Liver (tissue), 9 donors: ENCODE results near the gene SAMD14. TPM values are rescaled to one million over a fixed set of nuclear protein-coding genes. Genes with fewer than 3 reads are reported as not detected.

Experiments used
- DNase-seq: peaks from one replicate; pipeline ENCODE4 v3.0.0-alpha.2; 2017; ENCODE audit warnings: low spot score
- H3K27ac ChIP-seq, 2 donors: one replicate each; pipeline ENCODE4 v1.7.0; 2013; ENCODE audit warnings: inconsistent platforms in 2 of 2, low read length in 2 of 2, control low read depth in 1 of 2, low read depth in 1 of 2, mild to moderate bottlenecking in 1 of 2
- H3K27me3 ChIP-seq, 4 donors: one replicate each; pipeline versions ENCODE4 v1.6.1 to v1.7.0; 2013; ENCODE audit warnings: low read length in 3 of 4, inconsistent platforms in 1 of 4, mild to moderate bottlenecking in 1 of 4, moderate library complexity in 1 of 4; ENCODE audit not compliant: control insufficient read depth in 4 of 4, insufficient read depth in 4 of 4
- H3K36me3 ChIP-seq, 4 donors: one replicate each; pipeline versions ENCODE4 v1.6.1 to v1.7.0; 2013; ENCODE audit warnings: low read length in 3 of 4, mild to moderate bottlenecking in 3 of 4, low read depth in 1 of 4, moderate library complexity in 1 of 4; ENCODE audit not compliant: control insufficient read depth in 4 of 4, insufficient read depth in 3 of 4
- H3K4me1 ChIP-seq, 4 donors: one replicate each; pipeline versions ENCODE4 v1.6.1 to v1.7.0; 2013; ENCODE audit warnings: low read length in 3 of 4, mild to moderate bottlenecking in 3 of 4, moderate library complexity in 1 of 4; ENCODE audit not compliant: control insufficient read depth in 4 of 4, insufficient read depth in 4 of 4
- H3K4me3 ChIP-seq, 3 donors: one replicate each; pipeline versions ENCODE4 v1.6.1 to v1.7.0; 2013; ENCODE audit warnings: low read length in 3 of 3, control low read depth in 1 of 3, low read depth in 1 of 3, mild to moderate bottlenecking in 1 of 3
- H3K9ac ChIP-seq, 2 donors: one replicate each; pipeline ENCODE4 v1.7.0; 2013; ENCODE audit warnings: low read length in 2 of 2, mild to moderate bottlenecking in 2 of 2, moderate library complexity in 2 of 2, control low read depth in 1 of 2, low read depth in 1 of 2
- H3K9me3 ChIP-seq, 4 donors: one replicate each; pipeline versions ENCODE4 v1.6.1 to v1.7.0; 2013; ENCODE audit warnings: low read length in 3 of 4; ENCODE audit not compliant: control insufficient read depth in 4 of 4
- EGR1 ChIP-seq, 2 donors: IDR thresholded peaks; 2 replicates each; pipeline ENCODE4 v1.6.1; 2016 to 2018; ENCODE audit warnings: antibody characterized with exemption in 2 of 2, low read depth in 2 of 2
- FOXA1 ChIP-seq: IDR thresholded peaks from 2 replicates; pipeline ENCODE4 v1.6.1; 2016; ENCODE audit warnings: antibody characterized with exemption
- FOXA2 ChIP-seq: IDR thresholded peaks from 2 replicates; pipeline ENCODE4 v1.6.1; 2016; ENCODE audit warnings: antibody characterized with exemption
- HNF4A ChIP-seq, 2 donors: conservative IDR thresholded peaks; 2 replicates each; pipeline ENCODE4 v1.6.1; 2016; ENCODE audit warnings: antibody characterized with exemption in 2 of 2, mild to moderate bottlenecking in 2 of 2
- JUND ChIP-seq, 2 donors: IDR thresholded peaks; 2 replicates each; pipeline ENCODE4 v1.6.1; 2016; ENCODE audit warnings: antibody characterized with exemption in 2 of 2
- RAD21 ChIP-seq, 2 donors: IDR thresholded peaks; 2 replicates each; pipeline ENCODE4 v1.6.1; 2016; ENCODE audit warnings: antibody characterized with exemption in 2 of 2, mild to moderate bottlenecking in 2 of 2
- REST ChIP-seq: IDR thresholded peaks from 2 replicates; pipeline ENCODE4 v1.6.1; 2016; ENCODE audit warnings: antibody characterized with exemption, mild to moderate bottlenecking
- RXRA ChIP-seq, 2 donors: IDR thresholded peaks; 2 replicates each; pipeline ENCODE4 v1.6.1; 2017 to 2018; ENCODE audit warnings: antibody characterized with exemption in 2 of 2, mild to moderate bottlenecking in 1 of 2
- SP1 ChIP-seq: IDR thresholded peaks from 2 replicates; pipeline ENCODE4 v1.6.1; 2018; ENCODE audit warnings: antibody characterized with exemption, mild to moderate bottlenecking
- TAF1 ChIP-seq: conservative IDR thresholded peaks from 2 replicates; pipeline ENCODE4 v1.6.1; 2016; ENCODE audit warnings: antibody characterized with exemption, mild to moderate bottlenecking
- YY1 ChIP-seq: IDR thresholded peaks from 2 replicates; pipeline ENCODE4 v1.6.1; 2016; ENCODE audit warnings: antibody characterized with exemption, mild to moderate bottlenecking
- WGBS: extraction: QIAGEN DNeasy Blood & Tissue Kit; methylation state at CpG from one replicate; pipeline ENCODE4 v1.1.7; 2013; 5-methylcytosine and 5-hydroxymethylcytosine counted together
- polyA plus RNA-seq, 2 donors: library from polyadenylated mRNA; stranded (reverse) in 1 of 2; unstranded in 1 of 2; fragments of 200-250 nt in 1 of 2; fragments of >200 nt in 1 of 2; fragmentation: Nextera tagmentation in 1 of 2; extraction: Ambion mirVana in 1 of 2; gene quantifications; one replicate each; pipeline versions ENCODE4 v1.2.1 to v1.2.3, GENCODE V29; 2013 to 2015
- total RNA-seq, 2 donors: library from RNA; depleted of rRNA; stranded (reverse); fragments of >200 nt; gene quantifications; one replicate each; pipeline ENCODE4 v1.2.3, GENCODE V29; 2014
- TF ChIP-seq, protein P1 (sequence below): fragments of 150-350 bp; IDR thresholded peaks from 2 replicates; pipeline ENCODE4 v1.5.1; 2017; ENCODE audit warnings: improper control_type of control experiment, low read depth, low read length; ENCODE audit not compliant: missing input control
- TF ChIP-seq, protein P2 (sequence below): IDR thresholded peaks from 2 replicates; pipeline ENCODE4 v1.6.1; 2016; ENCODE audit warnings: antibody characterized with exemption
- TF ChIP-seq, protein P3 (sequence below): IDR thresholded peaks from 2 replicates; pipeline ENCODE4 v1.6.1; 2016; ENCODE audit warnings: antibody characterized with exemption
- TF ChIP-seq, protein P4 (sequence below): IDR thresholded peaks from 2 replicates; pipeline ENCODE4 v1.6.1; 2016; ENCODE audit warnings: antibody characterized with exemption
- donor health status: healthy.
- donor health status: healthy.
- donor health status: healthy.
- donor health status: healthy.
- donor health status: healthy.

Gene SAMD14
- total and polyA plus RNA-seq, 4 donors = 0.50 to 0.84 (median 0.67) TPM; not detected in 1

GRCh38 chr17:50090971-50091917 is 38.7 kb downstream of the SAMD14 start:
- Histone ChIP-seq H3K27ac (no peak overlapping the region), H3K4me3 (no peak overlapping the region), H3K9ac (no peak overlapping the region), H3K36me3 (no peaks in the 10 kb centered on the region), H3K9me3 (no peaks in the 10 kb centered on the region), H3K27me3 (no peaks in the 10 kb centered on the region), H3K4me1 (peaks cover 3 to 13% (median 9%) of the 10 kb centered on the region in 4 donors)
- no peak for DNase-seq
- WGBS = 75% methylated on average over 15 of the region's 15 CpGs
- TF ChIP-seq, protein P1, sequence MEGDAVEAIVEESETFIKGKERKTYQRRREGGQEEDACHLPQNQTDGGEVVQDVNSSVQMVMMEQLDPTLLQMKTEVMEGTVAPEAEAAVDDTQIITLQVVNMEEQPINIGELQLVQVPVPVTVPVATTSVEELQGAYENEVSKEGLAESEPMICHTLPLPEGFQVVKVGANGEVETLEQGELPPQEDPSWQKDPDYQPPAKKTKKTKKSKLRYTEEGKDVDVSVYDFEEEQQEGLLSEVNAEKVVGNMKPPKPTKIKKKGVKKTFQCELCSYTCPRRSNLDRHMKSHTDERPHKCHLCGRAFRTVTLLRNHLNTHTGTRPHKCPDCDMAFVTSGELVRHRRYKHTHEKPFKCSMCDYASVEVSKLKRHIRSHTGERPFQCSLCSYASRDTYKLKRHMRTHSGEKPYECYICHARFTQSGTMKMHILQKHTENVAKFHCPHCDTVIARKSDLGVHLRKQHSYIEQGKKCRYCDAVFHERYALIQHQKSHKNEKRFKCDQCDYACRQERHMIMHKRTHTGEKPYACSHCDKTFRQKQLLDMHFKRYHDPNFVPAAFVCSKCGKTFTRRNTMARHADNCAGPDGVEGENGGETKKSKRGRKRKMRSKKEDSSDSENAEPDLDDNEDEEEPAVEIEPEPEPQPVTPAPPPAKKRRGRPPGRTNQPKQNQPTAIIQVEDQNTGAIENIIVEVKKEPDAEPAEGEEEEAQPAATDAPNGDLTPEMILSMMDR = no peak
- TF ChIP-seq SP1 (no peak), HNF4A (conservative IDR thresholded peaks at IDR 0.05) (no peak), YY1 (no peak), TAF1 (no peak), EGR1 (IDR thresholded peaks at IDR 0.05; ENCODE audit: low read depth in 2 of 2) (no peak), REST (no peak), FOXA1 (no peak), RAD21 (IDR thresholded peaks at IDR 0.05) (no peak), FOXA2 (no peak), JUND (IDR thresholded peaks at IDR 0.05) (no peak), RXRA (IDR thresholded peaks at IDR 0.05) (no peak)
- TF ChIP-seq, protein P2, sequence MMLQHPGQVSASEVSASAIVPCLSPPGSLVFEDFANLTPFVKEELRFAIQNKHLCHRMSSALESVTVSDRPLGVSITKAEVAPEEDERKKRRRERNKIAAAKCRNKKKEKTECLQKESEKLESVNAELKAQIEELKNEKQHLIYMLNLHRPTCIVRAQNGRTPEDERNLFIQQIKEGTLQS = no peak
- TF ChIP-seq, protein P3, sequence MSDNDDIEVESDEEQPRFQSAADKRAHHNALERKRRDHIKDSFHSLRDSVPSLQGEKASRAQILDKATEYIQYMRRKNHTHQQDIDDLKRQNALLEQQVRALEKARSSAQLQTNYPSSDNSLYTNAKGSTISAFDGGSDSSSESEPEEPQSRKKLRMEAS = no peak
- TF ChIP-seq, protein P4, sequence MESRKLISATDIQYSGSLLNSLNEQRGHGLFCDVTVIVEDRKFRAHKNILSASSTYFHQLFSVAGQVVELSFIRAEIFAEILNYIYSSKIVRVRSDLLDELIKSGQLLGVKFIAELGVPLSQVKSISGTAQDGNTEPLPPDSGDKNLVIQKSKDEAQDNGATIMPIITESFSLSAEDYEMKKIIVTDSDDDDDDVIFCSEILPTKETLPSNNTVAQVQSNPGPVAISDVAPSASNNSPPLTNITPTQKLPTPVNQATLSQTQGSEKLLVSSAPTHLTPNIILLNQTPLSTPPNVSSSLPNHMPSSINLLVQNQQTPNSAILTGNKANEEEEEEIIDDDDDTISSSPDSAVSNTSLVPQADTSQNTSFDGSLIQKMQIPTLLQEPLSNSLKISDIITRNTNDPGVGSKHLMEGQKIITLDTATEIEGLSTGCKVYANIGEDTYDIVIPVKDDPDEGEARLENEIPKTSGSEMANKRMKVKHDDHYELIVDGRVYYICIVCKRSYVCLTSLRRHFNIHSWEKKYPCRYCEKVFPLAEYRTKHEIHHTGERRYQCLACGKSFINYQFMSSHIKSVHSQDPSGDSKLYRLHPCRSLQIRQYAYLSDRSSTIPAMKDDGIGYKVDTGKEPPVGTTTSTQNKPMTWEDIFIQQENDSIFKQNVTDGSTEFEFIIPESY = no peak
